Trophoblast cell (in vitro differentiated cells and primary cell): ENCODE data around the gene MAGI2.

Experiments
- DNase-seq, 2 donors: peaks; one replicate each; pipeline ENCODE4 v3.0.0-alpha.2; 2016
- H2AFZ ChIP-seq: 2 replicates; pipeline ENCODE4 v1.6.1; 2013; ENCODE audit warnings: low read length, moderate library complexity, mild to moderate bottlenecking; ENCODE audit not compliant: insufficient read depth, poor library complexity
- H2AK5ac ChIP-seq: 2 replicates; pipeline ENCODE4 v1.6.1; 2013; ENCODE audit warnings: mild to moderate bottlenecking, low read length
- H2BK120ac ChIP-seq: 2 replicates; pipeline ENCODE4 v1.6.1; 2013; ENCODE audit warnings: low read length, mild to moderate bottlenecking, moderate library complexity; ENCODE audit not compliant: insufficient read depth, poor library complexity
- H2BK12ac ChIP-seq: 2 replicates; pipeline ENCODE4 v1.6.1; 2013; ENCODE audit warnings: mild to moderate bottlenecking, low read length, moderate library complexity
- H2BK5ac ChIP-seq: 2 replicates; pipeline ENCODE4 v1.6.1; 2013; ENCODE audit warnings: low read length, low read depth, moderate library complexity, mild to moderate bottlenecking; ENCODE audit not compliant: poor library complexity
- H3K14ac ChIP-seq: 2 replicates; pipeline ENCODE4 v1.6.1; 2013; ENCODE audit warnings: mild to moderate bottlenecking, low read length
- H3K18ac ChIP-seq: 2 replicates; pipeline ENCODE4 v1.6.1; 2013; ENCODE audit warnings: mild to moderate bottlenecking, low read length
- H3K23ac ChIP-seq: 2 replicates; pipeline ENCODE4 v1.6.1; 2013; ENCODE audit warnings: low read length
- H3K27ac ChIP-seq: 2 replicates; pipeline ENCODE4 v1.5.1; 2013; ENCODE audit warnings: low read depth, mild to moderate bottlenecking, inconsistent platforms, low read length, moderate library complexity
- H3K27me3 ChIP-seq: 2 replicates; pipeline ENCODE4 v1.6.1; 2013; ENCODE audit warnings: inconsistent platforms, mild to moderate bottlenecking, low read length, moderate library complexity; ENCODE audit not compliant: insufficient read depth
- H3K36me3 ChIP-seq, 2 experiments: 1 replicate in 1 of 2; 2 replicates in 1 of 2; pipeline ENCODE4 v1.6.1; 2013; ENCODE audit warnings: low read length in 2 of 2, mild to moderate bottlenecking in 2 of 2, moderate library complexity in 1 of 2; ENCODE audit not compliant: insufficient read depth in 2 of 2, control insufficient read depth in 1 of 2
- H3K4ac ChIP-seq: 2 replicates; pipeline ENCODE4 v1.6.1; 2013; ENCODE audit warnings: low read depth, mild to moderate bottlenecking, low read length, moderate library complexity
- H3K4me1 ChIP-seq, 2 experiments: 1 replicate in 1 of 2; 2 replicates in 1 of 2; pipeline ENCODE4 v1.6.1; 2013; ENCODE audit warnings: low read length in 2 of 2, mild to moderate bottlenecking in 2 of 2, moderate library complexity in 1 of 2; ENCODE audit not compliant: insufficient read depth in 2 of 2, control insufficient read depth in 1 of 2
- H3K4me2 ChIP-seq: 2 replicates; pipeline ENCODE4 v1.6.1; 2013; ENCODE audit warnings: inconsistent platforms, mild to moderate bottlenecking, low read length, moderate library complexity
- H3K4me3 ChIP-seq: 2 replicates; pipeline ENCODE4 v1.5.1; 2013; ENCODE audit warnings: mild to moderate bottlenecking, low read depth, low read length, inconsistent platforms
- H3K79me1 ChIP-seq: one replicate; pipeline ENCODE4 v1.6.1; 2013; ENCODE audit warnings: low read length
- H3K79me2 ChIP-seq: 2 replicates; pipeline ENCODE4 v1.6.1; 2013; ENCODE audit warnings: low read length, mild to moderate bottlenecking; ENCODE audit not compliant: control insufficient read depth, insufficient read depth, poor library complexity
- H3K9ac ChIP-seq: 2 replicates; pipeline ENCODE4 v1.6.1; 2013; ENCODE audit warnings: mild to moderate bottlenecking, low read length
- H3K9me3 ChIP-seq: 2 replicates; pipeline ENCODE4 v1.6.1; 2013; ENCODE audit warnings: low read depth, mild to moderate bottlenecking, control low read depth, inconsistent platforms, low read length; ENCODE audit not compliant: insufficient read depth
- H4K12ac ChIP-seq: 2 replicates; pipeline ENCODE4 v1.6.1; 2013; ENCODE audit warnings: low read depth, mild to moderate bottlenecking, low read length, moderate library complexity
- H4K8ac ChIP-seq: 2 replicates; pipeline ENCODE4 v1.6.1; 2013; ENCODE audit warnings: low read depth, mild to moderate bottlenecking, low read length, moderate library complexity
- H4K91ac ChIP-seq: one replicate; pipeline ENCODE4 v1.6.1; 2013; ENCODE audit warnings: low read depth, mild to moderate bottlenecking, low read length, moderate library complexity
- WGBS: extraction: QIAGEN DNeasy Blood & Tissue Kit; methylation state at CpG from one replicate; pipeline ENCODE4 v1.1.7; 2013; ENCODE audit warnings: missing lambda C conversion rate; ENCODE audit not compliant: insufficient read length, insufficient coverage; ENCODE audit errors: extremely low coverage; 5-methylcytosine and 5-hydroxymethylcytosine counted together

The MAGI2 gene

GRCh38 chr7:78904983-78905382, 548.5 kb downstream of the MAGI2 start:
- no peaks in the 10 kb centered on the region for H3K36me3 ChIP-seq
- WGBS: no CpG with 5 or more reads among the region's 2 CpGs
- H3K18ac ChIP-seq: no peak overlapping the region
- no peak overlapping the region for H2BK5ac ChIP-seq
- H2BK12ac ChIP-seq: no peak overlapping the region
- H3K79me2 ChIP-seq: no peaks in the 10 kb centered on the region
- H3K4ac ChIP-seq: no peak overlapping the region
- no peak overlapping the region for H3K27ac ChIP-seq
- H3K9me3 ChIP-seq: no peaks in the 10 kb centered on the region
- no peak overlapping the region for H2BK120ac ChIP-seq
- no peak overlapping the region for H3K4me2 ChIP-seq
- no peaks in the 10 kb centered on the region for H3K79me1 ChIP-seq
- H3K23ac ChIP-seq: no peak overlapping the region
- no peak overlapping the region for H4K12ac ChIP-seq
- no peaks in the 10 kb centered on the region for H3K4me1 ChIP-seq
- H2AFZ ChIP-seq: no peak overlapping the region
- H2AK5ac ChIP-seq: no peak overlapping the region
- no peak for DNase-seq
- no peaks in the 10 kb centered on the region for H3K27me3 ChIP-seq
- no peak overlapping the region for H4K91ac ChIP-seq
- H3K9ac ChIP-seq: no peak overlapping the region
- H3K4me3 ChIP-seq: no peak overlapping the region
- H3K14ac ChIP-seq: no peak overlapping the region
- H4K8ac ChIP-seq: no peak overlapping the region

DNA sequence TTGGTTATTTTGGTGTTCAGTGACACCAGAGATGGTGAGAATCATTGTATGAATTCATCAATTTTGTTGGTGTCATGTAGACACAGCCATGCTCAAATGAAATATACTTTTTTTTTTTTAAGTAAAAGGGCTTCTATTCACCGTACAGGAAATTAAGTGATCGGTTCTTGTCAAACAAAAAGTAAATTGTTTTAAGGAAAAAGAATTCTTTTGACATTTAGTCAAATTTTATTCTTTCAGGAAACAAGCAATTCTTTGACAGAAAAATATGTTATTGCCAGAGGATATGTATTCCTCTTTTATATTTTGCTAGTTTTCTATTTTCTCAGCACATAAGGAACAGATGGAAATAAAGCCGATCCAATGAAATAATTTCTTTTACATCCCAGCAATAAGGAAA, 551.9 kb downstream of the MAGI2 start:
- H3K27ac ChIP-seq: no peak overlapping the region
- no peak overlapping the region for H3K4me2 ChIP-seq
- no peak overlapping the region for H3K23ac ChIP-seq
- no peak overlapping the region for H3K9ac ChIP-seq
- H2BK5ac ChIP-seq: no peak overlapping the region
- H3K9me3 ChIP-seq: no peaks in the 10 kb centered on the region
- no peak overlapping the region for H3K14ac ChIP-seq
- no peak for DNase-seq
- H2AFZ ChIP-seq: no peak overlapping the region
- no peaks in the 10 kb centered on the region for H3K79me1 ChIP-seq
- H3K4me1 ChIP-seq: no peaks in the 10 kb centered on the region
- no CpG with 5 or more reads among the region's 3 CpGs for WGBS
- no peak overlapping the region for H3K18ac ChIP-seq
- no peak overlapping the region for H2BK12ac ChIP-seq
- no peak overlapping the region for H3K4ac ChIP-seq
- no peaks in the 10 kb centered on the region for H3K27me3 ChIP-seq
- no peak overlapping the region for H4K12ac ChIP-seq
- H4K8ac ChIP-seq: no peak overlapping the region
- H2AK5ac ChIP-seq: no peak overlapping the region
- no peak overlapping the region for H3K4me3 ChIP-seq
- H3K36me3 ChIP-seq: no peaks in the 10 kb centered on the region
- no peak overlapping the region for H4K91ac ChIP-seq
- H3K79me2 ChIP-seq: no peaks in the 10 kb centered on the region
- no peak overlapping the region for H2BK120ac ChIP-seq

- H3K4ac ChIP-seq: no peak overlapping the region
- DNase-seq: no peak
- no peaks in the 10 kb centered on the region for H3K4me1 ChIP-seq
- H3K79me1 ChIP-seq: no peaks in the 10 kb centered on the region
- no peak overlapping the region for H4K12ac ChIP-seq
- H2BK5ac ChIP-seq: no peak overlapping the region
- H3K9ac ChIP-seq: no peak overlapping the region
- H3K4me2 ChIP-seq: no peak overlapping the region
- no peak overlapping the region for H3K14ac ChIP-seq
- no peaks in the 10 kb centered on the region for H3K79me2 ChIP-seq
- no CpG with 5 or more reads among the region's 2 CpGs for WGBS
- no peaks in the 10 kb centered on the region for H3K9me3 ChIP-seq
- no peak overlapping the region for H2AK5ac ChIP-seq
- no peak overlapping the region for H3K18ac ChIP-seq
- H2BK120ac ChIP-seq: no peak overlapping the region
- no peak overlapping the region for H4K91ac ChIP-seq
- H3K36me3 ChIP-seq: no peaks in the 10 kb centered on the region
- H3K4me3 ChIP-seq: no peak overlapping the region
- no peak overlapping the region for H3K23ac ChIP-seq
- H2AFZ ChIP-seq: no peak overlapping the region
- H2BK12ac ChIP-seq: no peak overlapping the region
- no peak overlapping the region for H3K27ac ChIP-seq
- H3K27me3 ChIP-seq: no peaks in the 10 kb centered on the region
- no peak overlapping the region for H4K8ac ChIP-seq
Measured at GRCh38 chr7:78900806-78901205, 552.7 kb downstream of the MAGI2 start.

DNA sequence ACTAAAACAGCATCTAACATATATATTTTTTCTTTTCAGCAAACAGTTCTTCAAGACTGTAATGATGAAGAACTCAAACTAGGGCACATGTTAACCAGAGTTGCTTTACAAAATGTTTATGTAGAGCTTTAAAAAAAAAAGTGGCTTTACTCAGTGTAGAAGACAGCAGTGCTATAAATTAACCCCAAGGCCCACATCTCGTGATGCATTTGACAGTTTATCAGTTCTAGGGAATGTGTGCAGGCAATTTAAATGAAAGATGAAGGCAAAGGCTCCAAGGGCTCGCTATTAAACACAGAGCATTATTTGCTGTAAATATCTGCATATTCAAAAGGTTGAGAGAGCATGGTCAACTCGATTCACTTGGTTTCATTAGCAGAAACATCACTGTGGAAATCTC, 558.1 kb downstream of the MAGI2 start:
- Histone ChIP-seq H3K79me2 (no peaks in the 10 kb centered on the region), H3K36me3 (no peaks in the 10 kb centered on the region), H3K27ac (no peak overlapping the region), H3K4me3 (no peak overlapping the region), H3K4ac (no peak overlapping the region), H3K4me1 (no peaks in the 10 kb centered on the region), H3K9ac (no peak overlapping the region), H4K8ac (no peak overlapping the region), H2BK5ac (no peak overlapping the region), H3K27me3 (no peaks in the 10 kb centered on the region), H3K23ac (no peak overlapping the region), H2BK120ac (no peak overlapping the region), H4K12ac (no peak overlapping the region), H2AK5ac (no peak overlapping the region), H3K14ac (no peak overlapping the region), H3K18ac (no peak overlapping the region), H3K79me1 (no peaks in the 10 kb centered on the region), H2BK12ac (no peak overlapping the region), H2AFZ (no peak overlapping the region), H3K4me2 (no peak overlapping the region), H4K91ac (no peak overlapping the region), H3K9me3 (no peaks in the 10 kb centered on the region)
- no CpG with 5 or more reads among the region's 3 CpGs for WGBS
- no peak for DNase-seq
